HG03159 (cell line): ENCODE measurements around the gene FAM25A.
"Not testable (repeated sequence)": the region's sequence is repeated elsewhere in the genome, so short reads cannot be mapped to it uniquely, and the experiment has no call there.

Source experiments
- ATAC-seq: cut with Tn5 transposase; IDR thresholded peaks from one replicate; pipeline ENCODE4 v1.9.1; 2021; ENCODE audit warnings: mild to moderate bottlenecking, moderate library complexity; ENCODE audit not compliant: unreplicated experiment

Gene FAM25A

DNA sequence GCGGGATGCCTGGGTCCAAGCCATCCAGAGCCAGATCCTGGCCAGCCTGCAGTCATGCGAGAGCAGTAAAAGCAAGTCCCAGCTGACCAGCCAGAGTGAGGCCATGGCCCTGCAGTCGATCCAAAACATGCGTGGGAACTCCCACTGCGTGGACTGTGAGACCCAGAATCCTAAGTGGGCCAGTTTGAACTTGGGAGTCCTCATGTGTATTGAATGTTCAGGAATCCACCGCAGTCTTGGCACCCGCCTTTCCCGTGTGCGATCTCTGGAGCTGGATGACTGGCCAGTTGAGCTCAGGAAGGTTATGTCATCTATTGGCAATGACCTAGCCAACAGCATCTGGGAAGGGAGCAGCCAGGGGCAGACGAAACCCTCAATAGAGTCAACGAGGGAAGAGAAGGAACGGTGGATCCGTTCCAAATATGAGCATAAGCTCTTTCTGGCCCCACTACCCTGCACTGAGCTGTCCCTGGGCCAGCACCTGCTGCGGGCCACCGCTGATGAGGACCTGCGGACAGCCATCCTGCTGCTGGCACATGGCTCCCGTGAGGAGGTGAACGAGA, 10.9 kb upstream of the FAM25A start:
- not testable (repeated sequence) for ATAC-seq

DNA sequence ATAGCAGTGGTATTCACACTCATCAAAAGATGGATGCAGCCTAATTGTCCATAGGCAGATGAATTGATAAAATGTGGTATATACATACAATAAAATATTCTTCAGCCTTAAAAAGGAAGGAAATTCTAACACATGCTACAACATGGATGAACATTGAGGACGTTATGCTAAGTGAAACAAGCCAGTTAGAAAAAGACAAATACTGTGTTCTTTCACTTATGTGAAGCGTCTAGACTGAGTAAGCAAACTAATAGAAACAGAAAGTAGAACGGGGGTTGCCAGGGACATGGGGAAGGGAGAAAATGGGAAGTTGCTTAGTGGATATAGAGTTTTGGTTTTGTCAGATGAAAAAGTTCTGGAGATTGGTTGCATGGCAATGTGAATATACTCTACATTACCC, 6.6 kb upstream of the FAM25A start:
- not testable (repeated sequence) for ATAC-seq

DNA sequence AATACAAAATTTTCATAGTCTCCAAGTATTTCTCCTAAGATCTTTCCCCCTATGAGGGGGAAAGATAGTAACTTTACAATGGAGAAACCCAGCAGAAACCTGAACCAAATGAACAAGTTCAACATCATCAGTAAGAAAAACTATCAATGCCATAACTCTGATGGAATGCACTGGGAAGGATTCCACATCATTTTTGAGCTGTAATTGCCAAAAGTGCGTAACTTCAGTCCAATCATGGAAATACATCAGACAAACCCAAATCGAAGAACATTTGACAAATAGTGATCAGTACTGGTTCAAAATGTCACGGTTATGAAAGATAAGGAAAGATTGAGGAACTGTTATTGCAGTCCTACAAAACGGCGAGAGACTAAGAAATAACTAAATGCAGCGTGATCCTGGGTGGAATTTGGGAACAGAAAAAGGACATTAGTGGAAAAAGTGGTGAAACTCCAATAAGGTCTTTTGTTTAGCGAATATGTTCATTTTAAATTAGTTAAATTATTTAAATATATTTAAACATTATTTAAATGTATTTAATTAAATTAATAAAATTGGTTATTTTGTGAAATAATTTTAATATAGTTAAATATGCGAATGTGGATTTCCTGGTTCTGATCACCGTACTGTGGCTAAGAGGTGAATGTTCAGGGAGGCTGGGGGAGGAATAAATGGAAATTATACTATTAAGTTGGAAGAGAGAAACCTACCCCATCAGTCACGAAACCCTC, 4.9 kb upstream of the FAM25A start:
- not testable (repeated sequence) for ATAC-seq

DNA sequence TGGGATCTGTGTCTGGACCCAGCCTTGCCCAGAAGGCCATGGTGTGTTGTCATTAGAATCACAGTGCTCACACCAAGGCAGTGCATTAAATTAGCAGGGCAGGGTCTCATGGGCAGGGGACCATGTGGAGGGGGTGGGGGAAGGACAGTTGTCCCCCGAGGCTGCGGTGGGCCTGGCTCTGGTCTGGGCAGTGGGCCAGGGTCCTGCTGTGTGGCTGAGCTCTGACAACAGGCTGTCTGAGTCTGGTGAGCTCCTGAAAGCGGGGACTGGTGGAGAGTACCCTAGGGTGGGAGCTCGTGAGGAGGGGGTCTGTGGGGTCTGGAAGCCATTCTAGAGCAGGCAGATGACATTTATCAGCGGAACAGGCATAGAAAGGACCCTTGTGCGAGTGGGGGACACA, 2.0 kb upstream of the FAM25A start:
- ATAC-seq, result not testable (repeated sequence)

DNA sequence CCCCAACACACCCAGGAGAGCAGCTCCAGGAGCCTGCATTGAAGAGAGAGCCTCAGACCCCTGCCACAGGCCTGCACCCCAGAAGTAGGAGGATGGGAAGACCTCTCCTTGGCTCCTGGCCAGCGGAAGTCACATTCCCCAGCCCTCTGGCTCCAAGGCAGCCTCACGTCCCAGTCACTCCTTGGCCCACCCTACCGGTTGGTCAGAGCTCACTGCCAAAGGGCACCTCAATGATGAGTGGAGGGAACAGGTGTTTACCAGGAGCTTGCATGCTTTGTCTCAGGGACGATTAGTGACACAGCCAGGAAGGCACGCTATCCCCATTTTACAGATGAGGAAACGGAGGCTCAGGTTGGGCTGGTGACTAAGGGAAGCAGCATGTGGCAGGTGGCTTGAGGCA, 1.0 kb upstream of the FAM25A start:
- ATAC-seq, result not testable (repeated sequence)

DNA sequence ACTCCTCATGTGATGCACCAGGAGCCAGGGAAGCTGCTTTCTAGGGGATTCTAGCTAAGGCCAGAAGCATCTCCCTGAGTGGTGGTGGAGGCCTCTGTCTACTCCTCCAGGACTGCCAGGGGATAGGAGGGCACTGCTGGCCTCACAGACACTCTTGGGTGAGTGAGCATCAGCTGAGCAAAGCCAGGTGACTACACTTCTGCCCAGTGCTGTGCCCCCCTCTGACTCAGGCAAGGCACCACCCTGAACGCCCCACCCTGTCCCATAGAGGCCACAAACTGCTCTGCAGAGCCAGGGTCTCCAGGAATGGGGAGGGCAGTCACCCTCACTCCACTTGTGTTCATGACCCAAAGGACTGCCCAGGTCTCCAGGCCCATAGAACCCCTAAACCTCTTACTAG, 590 bp upstream of the FAM25A start:
- ATAC-seq, result not testable (repeated sequence)

DNA sequence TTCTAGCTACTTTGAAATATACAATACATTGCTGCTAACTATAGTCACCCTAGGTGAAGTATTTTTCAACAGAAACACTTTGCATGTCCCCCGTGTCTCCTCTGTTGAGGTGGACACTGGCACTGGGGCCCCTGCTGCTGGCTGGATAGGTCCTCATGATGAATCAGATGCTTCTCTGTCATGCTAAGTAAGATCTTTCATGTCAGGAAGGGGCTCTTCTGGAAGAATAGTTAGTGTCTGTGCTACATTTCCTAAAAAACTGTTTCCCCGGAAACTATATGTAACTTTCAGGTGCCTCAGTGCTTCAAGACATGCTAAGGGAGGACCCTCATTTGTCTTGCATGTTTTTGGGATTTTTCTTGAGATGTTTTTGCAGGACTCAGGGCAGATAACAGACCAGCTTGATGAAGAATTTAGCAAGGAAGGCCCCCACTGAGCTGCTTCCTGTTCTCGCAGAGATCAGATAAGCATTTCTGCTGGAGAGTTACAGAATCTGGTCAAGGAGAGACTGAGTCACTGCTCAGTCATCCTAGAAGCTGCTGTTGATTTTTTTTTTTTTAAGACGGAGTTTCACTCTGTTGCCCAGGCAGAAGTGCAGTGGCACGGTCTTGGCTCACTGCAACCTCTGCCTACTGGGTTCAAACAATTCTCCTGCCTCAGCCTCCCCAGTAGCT, 5.3 kb downstream of the FAM25A start:
- ATAC-seq, result not testable (repeated sequence)

DNA sequence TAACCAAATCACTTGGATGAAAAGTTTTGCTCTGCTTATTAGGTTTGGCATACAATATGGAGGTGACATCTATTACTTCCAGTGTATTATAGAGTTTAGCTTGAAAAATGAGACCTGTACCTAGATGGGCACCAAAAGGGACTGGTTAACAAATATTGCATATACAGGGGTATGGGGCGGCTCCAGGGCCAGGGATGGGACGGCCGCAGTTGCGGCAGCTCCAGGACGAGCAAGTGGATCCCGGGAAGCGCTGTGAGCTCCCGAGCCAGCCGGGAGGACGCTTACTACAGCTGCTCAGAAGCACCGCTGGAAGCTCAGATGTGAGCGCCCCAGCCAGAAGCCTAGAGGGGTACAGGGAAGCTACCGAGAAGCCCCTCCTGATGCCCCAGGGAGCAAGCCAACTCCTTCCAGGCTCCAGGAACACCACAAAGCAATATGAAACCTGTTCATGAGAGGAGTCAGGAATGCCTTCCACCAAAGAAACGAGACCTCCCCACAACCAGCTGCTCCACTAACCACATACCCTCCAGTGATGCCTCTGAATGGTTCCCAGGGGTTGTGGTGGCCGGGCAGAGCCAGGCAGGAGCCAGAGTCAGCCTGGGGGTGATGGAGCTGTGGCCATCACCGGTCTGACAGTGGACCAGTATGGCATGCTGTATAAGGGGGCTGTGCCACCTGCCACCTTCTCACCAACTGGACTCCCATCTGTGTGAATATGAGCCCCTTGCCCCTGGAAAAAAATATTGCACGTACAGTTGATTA, 6.8 kb downstream of the FAM25A start:
- not testable (repeated sequence) for ATAC-seq

DNA sequence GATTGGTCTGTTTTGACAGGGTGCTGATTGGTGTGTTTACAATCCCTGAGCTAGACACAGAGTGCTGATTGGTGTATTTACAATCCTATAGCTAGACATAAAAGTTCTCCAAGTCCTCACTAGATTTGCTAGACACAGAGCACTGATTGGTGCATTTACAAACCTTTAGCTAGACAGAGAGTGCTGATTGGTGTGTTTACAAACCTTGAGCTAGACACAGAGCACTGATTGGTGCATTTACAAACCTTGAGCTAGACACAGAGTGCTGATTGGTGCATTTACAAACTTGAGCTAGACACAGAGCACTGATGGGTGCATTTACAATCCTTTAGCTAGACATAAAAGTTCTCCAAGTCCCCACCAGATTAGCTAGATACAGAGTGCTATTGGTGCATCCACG, 10.3 kb downstream of the FAM25A start:
- not testable (repeated sequence) for ATAC-seq

DNA sequence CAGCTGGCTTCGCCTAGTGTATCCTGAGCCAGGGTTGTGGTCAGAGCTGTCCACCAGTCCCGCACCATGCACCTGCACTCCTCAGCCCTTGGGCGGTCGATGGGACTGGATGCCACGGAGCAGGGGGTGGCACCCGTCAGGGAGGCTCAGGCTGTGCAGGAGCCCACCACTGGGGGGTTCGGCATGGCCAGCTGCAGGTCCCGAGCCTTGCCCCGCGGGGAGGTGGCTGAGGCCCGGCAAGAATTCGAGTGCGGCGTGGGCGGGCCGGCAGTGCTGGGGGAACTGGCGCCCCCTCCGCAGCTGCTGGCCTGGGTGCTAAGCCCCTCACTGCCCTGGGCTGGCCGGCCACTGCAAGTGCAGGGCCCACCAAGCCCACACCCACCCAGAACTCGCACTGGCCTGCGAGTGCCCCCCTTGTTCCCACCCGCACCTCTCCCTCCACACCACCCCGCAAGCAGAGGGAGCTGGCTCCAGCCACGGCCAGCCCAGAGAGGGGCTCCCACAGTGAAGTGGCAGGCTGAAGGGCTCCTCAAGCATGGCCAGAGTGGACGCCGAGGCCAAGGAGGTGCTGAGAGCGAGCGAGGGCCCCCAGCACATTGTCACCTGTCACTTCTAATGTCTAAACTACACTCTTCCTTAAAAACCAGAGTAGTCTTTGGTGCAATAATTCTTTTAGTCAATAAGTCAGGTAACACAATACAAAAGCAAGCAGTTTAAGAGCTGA, 11.0 kb downstream of the FAM25A start:
- ATAC-seq, result no peak

DNA sequence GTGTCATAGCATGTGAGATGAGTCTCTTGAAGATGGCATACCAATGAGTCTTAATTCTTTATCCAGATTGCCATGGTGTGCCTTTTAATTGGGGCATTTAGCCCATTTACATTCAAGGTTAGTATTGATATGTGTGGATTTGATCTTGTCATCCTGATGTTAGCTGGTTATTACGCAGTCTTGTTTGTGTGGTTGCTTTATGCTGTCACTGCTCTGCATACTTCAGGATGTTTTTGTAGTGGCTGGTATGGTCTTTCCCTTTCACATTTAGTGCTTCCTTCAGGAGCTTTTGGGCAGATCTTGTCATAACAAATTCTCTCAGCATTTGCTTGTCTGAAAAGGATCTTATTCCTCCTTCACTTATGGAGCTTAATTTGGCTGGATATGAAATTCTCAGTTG, 16.5 kb downstream of the FAM25A start:
- no peak for ATAC-seq

DNA sequence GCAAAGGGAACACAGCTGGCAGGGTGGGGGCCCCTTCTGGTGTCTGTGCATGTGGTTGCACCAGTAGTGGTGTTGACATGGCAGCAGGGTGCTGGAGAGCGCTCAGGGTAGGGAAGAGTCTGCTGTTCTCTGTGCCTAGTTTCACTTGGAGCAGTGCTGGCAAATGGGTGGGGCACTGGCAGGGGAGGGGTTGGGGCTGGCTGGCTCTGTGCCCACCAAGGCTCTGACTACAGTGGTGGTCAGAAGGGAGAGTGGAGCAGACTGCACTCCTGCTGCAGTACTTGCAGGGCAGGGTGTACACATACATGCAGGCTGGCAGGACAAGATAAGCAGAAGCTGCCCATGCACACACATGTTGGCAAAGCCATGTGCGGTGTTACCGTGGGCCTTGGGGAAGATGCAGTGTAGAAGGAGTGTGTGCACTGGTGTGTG, 18.2 kb downstream of the FAM25A start:
- no peak for ATAC-seq

DNA sequence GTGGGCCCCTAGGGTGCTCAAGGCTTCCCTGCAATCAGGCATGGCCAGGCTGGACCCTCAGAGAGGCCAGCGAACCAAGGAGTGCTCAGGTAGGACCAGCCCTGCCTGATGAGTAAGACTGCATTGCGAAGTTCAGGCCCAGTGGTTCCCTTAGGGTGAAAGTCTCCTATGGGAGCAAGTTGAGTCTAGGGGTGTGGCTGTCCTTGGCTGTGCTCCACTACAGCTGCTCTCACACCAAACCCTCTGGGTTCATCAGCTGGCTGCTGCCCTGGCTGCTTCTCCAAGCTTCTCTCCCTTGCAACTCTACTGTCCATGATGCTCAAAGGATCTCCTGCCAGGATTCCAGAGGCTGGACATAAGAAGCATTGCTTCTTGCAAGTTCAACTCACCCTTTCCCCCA, 18.7 kb downstream of the FAM25A start:
- ATAC-seq, result no peak

DNA sequence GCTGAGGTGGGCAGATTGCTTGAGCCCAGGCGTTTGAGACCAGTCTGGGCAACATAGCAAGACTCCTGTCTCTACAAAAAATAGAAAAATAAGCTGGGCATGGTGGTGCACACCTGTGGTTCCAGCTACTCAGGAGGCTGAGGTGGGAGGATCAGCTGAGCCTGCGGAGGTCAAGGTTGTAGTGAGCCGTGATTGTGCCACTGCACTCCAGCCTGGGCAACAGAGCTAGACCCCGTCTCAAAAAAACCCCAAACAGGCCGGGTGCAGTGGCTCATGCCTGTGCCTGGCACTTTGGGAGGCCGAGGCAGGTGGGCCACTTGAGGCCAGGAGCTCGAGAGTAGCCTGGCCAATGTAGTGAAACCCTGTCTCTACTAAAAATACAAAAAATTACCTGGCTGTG, 23.5 kb downstream of the FAM25A start:
- ATAC-seq, result not testable (repeated sequence)

DNA sequence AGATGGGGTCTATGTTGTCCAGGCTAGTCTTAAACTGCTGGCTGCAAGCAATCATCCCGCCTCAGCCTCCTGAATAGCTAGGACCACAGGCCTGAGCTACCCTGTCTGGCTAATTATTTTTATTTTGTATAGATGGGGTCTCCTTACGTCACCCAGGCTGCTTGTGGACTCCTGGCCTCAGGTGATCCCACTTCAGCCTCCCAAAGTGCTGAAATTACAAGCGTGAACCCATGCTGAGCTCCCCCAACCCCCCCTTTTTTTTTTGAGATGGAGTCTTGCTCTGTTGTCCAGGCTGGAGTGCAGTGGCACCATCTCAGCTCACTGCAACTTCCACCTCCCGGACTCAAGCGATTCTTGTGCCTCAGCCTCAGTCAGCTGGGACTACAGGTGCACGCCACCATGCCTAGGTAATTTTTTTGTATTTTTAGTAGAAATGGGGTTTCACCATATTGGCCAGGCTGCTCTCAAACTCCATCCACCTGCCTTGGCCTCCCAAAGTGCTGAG, 25.4 kb downstream of the FAM25A start:
- no peak for ATAC-seq

DNA sequence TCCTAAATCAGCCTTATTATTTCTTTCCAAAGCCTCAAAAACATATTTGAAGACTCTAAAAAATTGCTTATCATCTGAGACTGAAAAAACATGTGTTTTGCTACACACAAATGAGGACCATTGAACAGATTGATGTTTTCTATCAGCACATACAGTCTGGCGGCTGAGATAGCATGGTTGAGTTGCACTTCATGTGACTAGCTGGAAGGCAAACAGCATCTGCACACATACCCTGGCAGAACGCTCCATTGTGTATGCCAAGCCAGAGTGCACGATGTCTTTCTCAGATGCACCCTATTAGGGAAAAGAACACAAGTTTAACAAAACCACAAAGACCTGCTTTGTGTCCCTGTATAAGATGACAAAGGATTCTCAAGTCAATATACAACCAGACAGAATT, 33.0 kb downstream of the FAM25A start:
- ATAC-seq, result no peak

DNA sequence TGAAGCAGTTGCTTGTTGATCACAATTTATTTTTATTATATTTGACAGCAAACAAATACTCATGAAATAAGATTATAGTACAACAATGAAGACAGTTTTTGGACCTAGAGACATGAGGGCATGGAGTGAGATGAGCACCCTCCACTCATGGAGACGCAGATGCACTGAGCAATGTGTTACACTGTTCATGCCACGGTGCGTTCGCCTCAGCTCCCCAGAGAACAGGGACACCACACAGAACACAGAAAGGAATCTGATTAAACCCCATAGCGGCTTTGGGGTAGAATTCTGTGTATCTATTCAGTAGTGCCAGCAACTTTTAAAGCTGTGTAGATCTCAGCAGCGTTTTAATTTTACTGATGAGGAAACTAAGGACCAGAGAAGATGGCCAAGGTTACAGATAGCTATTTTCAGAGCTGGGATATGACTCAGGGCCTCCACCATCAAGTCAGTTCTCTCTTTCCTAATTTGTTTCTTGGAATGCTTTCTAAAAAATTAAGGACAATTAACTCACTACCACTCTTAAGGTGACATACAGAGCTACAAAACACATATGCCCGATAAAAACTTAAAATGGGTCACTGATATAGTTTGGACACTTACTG, 33.6 kb downstream of the FAM25A start:
- ATAC-seq, result no peak

DNA sequence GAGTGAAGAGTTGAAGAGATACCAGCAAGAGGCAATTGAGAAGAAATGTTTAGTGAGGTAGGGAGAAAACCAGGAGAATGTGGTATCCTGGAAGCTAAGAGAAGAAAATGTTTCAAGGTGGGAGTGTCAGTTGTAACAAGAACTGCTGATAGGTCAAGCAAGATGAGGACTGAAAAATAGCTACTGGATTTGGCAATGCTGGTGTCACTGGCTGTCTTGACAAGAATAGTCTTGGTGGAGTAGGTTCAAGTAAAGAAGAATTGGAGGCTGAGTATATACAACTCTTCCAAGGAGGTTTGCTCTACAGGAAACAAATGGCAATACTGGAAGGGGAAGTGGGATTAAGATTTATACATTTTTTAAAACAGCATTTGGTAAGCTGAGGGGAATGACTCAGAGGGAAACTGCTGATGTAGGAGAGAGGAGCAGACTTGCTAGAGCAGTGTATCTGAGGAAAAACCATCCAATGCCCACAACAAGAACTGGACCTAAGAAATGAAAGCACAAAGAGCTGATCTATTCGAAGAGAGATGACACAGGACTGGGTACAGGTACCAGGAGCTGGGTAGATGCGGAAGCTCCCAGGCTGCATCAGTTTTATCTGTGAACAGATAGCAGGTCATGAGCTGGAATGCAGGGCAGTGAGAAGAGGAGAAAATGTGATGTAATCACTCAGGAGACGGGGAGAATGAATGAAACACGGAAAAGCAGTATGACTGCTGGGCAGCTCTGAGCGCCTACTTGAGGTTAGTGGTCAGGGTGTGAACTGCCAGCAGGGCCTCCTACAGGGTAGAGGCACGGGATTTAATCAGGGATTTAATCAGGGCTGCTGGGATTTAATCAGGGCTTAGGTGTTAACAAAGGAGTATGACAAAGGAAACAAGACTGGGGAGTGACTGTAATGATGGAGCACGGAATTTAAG, 34.5 kb downstream of the FAM25A start:
- no peak for ATAC-seq

DNA sequence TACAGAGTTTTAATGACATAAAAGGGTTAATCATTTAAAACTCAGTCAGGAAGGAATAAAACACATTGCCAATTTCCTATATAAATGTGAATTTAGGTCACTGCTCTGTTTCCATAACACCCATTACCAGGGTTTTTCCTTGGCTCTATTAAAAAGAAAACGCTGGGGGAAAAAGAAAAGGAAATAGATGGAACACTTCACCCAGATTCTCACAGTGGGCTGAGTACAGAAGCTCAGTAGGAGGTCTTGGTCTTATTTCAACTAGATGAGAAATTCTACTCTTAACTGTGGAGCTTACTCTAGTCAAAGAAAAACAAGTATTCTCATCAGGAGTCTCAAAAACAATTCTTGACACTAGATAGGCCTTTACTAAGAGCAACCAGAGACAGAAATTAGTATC, 38.1 kb downstream of the FAM25A start:
- no peak for ATAC-seq
